HUDEP-2 (cell line): Measurements from ENCODE around the gene UPK3A.
"Not testable (repeated sequence)": the region's sequence is repeated elsewhere in the genome, so short reads cannot be mapped to it uniquely, and the experiment has no call there.

Source experiments
- DNase-seq, 76 experiments: peaks; one replicate each; lab custom pipeline; 2025; ENCODE audit not compliant: unreplicated experiment in 76 of 76; lab: John Stamatoyannopoulos, UW

UPK3A gene

DNA sequence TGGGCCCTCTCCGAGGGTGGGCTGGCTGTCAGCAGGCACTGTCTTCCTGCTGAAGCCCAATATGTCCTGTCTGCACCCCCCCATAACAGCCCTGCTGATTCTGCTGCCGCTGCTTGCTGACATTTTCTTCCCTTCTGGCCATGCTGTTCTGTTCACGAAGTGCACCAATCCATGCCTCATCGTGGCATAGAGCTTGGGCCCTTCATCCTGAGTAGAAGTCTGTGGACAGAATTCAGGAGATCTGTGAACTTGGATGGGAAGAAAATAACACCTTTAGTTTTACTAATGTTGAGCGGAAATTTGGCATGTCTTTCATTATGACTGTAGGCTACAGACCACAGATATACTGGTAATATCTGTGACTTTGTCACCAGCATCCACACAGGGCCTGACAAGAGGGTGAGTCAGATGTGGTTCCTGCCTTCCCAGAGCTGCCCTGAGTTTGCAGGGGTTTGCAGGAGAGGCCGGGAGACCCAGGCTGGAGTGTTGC, 29.9 kb upstream of the UPK3A start:
- DNase-seq = no peak

DNA sequence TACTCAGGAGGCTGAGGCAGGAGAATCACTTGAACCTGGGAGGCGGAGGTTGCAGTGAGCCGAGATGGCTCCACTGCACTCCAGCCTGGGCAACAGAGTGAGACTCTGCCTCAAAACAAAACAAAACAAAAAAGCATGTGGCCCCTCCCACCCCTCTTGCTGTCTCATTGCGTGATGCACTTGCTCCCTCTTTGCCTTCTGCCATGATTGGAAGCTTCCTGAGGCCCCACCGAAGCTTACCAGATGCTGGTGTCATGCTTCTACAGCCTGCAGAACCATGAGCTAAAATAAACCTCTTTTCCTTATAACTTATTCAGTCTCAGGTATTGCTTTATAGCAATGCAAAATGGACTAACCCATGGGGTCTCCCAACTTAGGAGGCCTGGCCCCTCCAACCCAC, 26.8 kb upstream of the UPK3A start:
- DNase-seq = not testable (repeated sequence)

DNA sequence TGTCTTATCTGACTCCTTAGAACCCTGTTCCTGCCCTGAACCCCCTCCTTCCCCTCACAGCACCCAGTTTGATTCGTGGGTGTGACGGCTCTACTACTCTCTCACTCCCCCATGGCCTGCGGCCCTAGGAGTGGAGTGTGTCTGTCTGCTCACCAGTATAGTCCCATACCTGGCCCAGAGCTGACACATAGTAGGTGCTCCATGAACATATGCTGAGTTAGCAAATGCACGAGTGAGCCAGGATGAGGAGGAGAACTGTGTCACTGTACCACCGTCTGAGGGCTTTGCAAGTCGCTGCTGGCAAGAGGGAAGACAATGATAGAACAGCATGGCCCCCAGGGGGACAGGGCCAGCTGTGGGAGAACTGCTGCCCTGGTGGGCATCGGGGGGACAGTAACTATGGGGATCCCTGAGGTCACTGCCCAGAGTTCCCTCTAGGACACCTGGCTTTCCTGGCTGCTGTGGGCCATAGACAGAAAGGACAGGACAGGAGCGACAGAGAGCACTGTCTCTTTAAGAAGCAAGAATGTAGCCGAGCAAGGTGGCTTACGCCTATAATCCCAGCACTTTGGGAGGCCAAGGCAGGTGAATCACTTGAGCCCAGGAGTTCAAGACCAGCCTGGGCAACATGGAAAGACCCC, 24.9 kb upstream of the UPK3A start:
- no peak for DNase-seq

DNA sequence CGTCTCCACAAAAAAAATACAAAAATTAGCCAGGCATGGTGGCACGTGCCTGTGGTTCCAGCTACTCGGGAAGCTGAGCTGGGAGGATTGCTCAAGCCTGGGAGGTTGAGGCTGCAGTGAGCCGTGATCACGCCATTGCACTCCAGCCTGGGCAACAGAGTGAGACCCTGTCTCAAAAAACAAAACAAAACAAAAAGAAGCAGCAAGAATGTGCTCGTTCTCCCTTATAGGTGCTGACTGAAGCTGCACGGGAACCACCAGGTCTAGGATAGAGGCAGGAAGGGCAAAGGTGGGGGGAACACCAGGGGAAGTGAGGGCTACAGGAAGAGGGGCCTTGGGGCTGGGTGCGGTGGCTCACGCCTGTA, 24.4 kb upstream of the UPK3A start:
- not testable (repeated sequence) for DNase-seq

DNA sequence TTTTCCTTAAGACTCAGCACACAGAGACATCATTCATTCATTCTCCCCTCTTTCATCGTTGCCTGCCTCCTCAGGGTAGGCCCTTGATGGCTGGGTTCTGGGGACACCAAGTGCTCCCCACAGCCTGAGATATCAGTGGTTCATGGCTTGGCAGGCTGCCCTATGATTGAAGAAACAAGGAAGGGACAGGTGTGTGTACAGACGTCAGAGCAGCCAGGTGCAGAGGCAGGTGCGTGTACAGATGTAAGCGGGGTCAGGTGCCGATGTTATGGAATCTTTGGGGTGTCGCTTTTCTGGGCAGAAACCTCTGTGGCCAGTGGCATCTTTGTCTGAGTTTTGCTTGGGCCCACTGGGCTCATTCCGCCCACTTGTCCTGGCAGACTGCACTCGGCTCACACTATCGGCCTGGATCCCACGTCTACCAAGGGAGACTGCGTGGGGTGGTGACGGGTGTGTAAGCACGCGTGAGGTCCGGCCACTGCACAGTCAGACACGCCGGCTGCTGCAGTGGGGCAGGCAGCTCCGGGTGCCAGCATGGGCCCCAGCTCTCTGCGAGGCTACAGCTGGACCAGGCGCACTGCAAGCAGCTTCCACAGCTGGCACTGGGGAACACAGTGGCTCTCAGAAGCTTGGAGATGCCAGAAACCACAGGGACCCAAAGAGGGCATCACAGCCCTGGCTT, 23.2 kb upstream of the UPK3A start:
- no peak for DNase-seq

DNA sequence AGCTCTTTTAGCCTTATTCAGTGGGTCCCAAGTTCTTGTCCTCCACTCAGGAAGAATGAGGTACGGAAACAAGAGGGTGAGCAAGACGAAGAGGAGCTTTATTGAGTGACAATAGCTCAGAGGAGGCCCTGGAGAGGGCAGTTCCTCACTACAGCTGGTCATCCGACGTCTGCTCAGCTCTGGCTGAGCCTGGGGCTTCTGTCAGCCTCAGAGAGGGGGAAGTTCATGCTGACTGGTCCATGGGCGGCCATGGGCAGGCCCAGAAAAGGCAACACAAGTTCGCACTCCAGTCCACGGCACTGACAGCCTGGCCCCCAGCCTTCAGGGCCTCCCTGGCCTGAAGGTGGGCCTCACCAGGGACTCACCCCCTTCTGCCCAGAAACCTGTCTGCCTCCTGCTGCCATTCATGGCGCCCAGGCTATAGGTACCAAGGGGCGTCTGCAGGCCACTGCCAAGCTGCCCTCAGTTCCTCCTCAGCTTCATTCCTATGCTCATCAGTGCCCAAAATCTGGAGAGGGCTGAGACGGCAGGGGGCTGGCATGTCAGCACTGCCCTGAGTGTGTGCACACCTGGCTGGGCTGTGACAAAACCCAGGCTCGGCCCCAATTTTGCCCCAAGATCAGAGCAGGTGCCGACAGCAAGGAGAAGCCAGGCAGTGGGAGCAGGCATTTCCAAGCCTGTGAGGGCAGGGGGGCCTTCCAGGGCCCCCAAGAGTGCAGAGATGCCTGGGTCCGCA, 22.4 kb upstream of the UPK3A start:
- DNase-seq = no peak

DNA sequence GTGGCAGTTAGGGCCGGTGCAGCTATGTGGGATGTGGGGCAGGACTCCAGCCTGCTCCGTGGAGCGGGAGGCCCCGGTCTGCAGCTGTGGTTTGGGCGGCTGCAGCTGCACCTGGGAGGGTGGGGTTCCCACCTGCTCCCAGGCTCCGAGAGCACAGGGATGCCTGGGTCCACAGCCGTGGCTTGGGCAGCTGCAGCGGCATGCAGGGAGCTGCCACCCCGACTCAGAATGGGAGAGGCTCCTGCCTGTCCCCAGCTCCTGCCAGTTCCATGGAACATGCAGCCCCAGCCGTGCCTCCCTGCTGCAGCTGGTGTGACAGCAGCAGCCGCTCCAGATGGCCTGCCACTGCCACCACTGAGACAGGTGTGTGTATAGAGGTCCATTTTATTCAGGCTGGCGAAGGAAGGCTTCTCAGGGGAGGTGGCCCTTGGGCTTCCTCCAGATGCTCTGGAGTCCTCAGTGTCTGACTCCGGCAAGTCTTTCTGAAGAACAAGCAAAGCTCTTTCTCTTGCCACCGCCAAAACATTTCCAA, 21.8 kb upstream of the UPK3A start:
- no peak for DNase-seq

DNA sequence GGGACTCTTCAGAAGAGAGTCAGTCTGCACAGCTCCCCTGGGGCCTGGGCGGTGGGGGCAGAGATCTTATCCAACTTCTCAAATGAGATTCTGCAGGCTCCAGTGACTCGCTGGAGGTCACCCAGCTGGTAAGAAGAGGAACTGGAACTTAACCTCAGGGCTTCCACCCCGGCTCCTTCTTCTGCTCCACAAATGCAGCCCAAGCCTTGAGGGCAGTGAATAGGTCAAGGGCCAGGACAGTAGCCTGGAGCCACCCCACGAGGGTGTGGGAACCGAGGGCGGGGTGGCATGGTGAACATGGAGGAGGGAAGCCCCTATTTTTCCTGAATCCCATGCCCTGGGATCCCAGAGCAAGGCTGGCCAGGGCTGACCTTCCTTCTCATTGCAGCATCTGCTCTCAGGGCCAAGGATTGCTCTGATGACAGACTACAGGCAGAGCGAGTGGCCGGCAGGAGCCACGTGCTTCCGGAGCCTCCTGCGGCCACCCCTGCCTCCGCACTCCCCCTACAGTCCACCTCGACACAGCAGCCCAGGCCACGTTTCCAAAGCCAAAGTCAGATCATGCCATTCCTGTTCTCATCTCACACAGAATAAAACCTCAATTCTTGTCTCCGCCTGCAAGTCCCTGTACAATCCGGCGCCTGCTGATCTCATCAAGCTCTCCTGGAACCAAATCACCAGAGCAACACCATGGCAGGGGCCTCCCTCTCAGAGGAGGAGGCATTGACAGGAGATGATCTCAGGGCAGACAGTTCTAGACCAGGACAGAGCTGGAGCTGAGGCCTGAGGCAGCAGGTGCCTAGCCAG, 21.1 kb upstream of the UPK3A start:
- peak in 46 of 76 experiments; percentile 6 to 62 (median 25) for DNase-seq

DNA sequence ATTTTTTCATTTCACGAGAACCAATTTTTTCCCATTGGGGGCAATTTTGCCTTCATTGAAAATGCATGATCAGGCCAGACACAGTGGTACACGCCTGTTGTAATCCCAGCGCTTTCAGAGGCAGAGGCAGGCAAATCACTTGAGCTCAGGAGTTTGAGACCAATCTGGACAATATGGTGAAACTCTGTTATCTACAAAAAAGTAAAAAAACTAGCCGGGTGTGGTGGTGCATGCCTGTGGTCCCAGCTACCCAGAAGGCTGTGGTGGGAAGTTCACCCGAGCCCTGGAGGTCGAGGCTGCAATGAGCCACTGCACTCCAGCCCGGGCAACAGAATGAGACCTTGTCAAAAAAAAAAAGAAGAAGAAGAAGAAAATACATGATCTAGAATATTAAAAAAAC, 19.2 kb upstream of the UPK3A start:
- peak in 12 of 76 experiments; percentile 3 to 28 (median 12) for DNase-seq

DNA sequence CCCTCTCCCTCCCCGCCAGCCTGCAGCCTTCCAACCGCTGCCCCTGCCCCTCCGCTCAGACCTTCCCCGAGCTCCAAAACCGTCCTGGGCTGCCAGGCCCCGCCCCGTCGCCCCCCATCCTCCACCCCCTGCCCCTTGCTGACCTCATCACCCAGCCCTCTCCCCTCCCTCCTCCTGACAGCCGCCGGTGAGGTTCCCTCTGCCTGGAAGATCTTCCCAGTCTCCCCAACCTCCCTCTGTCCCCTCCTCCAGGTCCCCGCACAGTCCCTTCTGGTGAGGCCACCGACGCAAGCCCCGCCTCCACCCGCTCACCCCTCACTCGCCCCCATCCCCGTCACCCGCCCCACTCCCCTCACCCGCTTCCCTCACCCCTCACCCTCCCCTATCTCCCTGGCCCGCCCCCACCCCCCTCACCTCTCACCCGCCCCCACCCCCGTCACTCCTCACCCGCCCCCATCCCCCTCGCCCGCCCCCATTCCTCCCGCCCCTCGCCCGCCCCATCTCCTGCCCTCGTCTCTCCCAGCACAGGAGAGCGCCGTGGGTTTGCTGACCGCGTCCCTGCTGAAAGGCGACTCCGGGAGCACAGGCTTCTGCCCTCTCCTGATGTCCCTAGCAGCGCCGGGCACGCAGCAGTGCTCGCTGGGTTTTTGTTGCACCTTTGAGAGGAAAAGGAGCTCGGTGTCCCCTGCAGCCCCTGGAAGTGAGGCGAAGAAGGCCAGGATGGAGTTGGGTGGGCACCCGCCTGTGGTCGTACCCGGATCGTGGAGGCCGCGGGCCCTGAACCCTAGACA, 16.4 kb upstream of the UPK3A start:
- DNase-seq = peak in 2 of 76 experiments; percentile 10 to 44

DNA sequence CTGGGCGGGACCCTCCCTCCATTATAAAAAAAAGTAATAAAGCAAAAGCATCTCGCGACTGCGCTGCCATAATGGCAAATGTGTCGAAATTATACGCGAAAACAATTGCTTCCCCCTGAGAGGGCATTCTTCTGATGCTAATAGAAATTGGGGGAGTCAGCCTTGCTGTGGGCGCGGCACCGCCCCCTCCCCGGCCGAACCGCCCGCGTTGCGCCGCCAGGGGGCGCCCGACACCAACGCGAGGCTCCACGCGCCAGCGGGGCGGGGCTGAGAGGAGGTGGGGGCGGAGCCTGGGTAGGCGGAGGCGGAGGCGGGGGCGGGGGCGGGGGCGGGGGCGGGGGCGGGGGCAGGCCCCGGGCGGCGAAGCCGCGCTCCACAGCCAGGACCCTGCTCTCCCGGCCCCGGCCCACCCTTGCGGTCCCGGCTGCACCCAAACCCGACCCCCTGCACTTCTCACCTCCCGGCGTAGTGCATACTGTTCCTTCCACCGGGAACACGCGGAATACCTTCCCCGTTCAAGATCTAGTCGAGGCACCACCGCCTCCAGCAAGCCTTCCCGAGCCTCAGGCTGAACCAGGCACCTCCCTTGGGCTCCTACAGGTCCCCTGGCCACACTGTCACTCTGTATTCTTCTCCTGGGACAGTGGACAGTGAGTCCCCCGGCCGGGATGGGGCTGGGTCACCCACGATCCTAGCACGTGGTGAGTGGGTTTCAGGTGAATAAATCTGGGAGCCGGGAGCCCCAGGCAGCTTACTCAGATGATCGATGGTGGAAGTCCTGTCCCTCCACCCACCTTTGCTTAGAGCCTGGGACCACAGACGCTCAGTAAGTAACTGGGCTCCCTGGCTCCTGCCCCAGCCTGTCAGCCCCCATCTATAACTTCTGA, 15.5 kb upstream of the UPK3A start:
- DNase-seq = peak in 64 of 76 experiments; percentile 6 to 82 (median 60)

DNA sequence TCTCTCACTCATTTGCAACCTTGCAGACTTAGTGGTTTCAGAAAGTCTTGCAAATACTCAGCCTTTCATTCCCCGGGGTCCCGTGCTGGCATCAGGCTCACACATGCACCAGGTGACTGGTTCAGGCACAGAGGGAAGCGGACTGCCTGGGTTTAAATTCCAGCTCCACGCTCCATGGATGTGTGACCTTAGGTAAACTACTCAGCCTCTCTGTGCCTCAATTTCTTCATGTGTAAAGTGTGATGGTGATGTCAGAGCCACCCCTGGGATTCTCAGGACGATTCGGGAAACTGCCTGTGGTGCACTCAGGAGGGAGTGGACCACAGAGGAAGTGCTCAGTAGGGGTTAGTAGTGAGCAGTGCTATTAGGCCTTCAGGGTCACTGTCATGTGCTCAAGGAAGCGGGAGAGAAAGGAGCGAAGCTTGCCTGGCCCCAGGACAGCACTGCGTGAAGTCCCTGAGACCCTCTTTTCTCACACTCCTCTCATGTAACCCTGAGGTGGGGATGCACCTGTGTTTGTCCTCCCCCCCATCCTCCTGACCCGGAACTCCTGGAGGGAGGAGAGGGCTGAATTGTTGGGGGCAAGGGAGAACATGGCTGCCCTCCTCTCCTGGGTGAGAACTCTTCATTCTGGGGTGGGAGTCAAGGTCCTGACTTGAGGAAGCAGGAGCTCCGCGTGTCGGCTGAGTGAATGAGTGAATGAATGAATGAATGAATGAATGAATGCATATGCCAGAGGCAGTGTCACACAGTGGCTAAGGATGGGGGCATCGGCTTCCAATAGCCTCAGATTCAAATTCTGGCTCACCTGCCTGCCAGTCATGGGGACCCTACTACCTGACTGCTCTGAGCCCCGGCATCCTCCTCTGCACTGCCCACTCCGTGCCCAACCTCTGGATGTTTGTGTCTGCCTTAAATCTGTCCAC, 14.4 kb upstream of the UPK3A start:
- no peak for DNase-seq

DNA sequence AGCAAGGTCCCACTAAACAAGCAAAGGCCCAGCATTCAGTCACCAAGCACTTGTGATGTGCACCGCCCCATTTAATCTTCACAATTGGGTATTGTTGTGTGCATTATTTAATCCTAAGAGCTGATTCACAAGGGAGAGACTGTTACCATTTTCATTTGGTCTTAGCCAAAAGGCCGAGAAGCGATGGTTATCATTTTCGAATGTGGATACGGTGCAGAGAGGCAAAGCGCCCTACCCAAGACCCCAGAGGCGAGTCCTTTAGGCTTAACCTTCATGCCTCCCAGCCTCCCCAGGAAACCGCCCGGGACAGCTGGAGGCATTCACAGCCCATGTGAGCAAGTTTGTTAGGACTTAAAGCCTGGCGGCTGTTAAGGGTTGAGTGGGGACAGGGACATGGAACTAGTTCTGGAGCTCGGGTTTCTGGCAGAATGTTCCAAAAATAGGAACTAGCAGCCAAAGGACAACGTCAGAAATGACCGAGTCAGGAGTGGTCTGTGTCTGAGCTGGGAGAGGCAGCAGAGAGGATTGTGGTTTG, 13.0 kb upstream of the UPK3A start:
- no peak for DNase-seq

DNA sequence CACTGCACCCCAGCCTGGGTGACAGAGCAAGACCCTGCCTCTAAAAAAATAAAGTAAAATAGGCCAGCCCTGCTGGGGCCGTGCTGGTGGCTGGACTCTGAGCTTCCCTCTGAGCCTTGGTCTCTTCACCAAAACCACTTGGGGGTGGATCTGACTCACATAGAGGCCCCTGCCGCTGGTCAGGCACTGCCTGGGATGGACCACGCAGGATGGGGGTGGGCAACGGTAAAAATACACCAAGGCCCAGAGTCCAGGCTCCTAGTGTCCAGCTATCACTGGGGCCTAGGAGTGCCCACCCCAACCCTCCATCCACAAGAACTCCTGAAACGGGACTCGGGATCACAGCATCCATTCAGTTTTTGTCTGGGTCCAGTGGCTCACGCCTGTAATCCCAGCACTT, 12.3 kb upstream of the UPK3A start:
- DNase-seq = no peak

DNA sequence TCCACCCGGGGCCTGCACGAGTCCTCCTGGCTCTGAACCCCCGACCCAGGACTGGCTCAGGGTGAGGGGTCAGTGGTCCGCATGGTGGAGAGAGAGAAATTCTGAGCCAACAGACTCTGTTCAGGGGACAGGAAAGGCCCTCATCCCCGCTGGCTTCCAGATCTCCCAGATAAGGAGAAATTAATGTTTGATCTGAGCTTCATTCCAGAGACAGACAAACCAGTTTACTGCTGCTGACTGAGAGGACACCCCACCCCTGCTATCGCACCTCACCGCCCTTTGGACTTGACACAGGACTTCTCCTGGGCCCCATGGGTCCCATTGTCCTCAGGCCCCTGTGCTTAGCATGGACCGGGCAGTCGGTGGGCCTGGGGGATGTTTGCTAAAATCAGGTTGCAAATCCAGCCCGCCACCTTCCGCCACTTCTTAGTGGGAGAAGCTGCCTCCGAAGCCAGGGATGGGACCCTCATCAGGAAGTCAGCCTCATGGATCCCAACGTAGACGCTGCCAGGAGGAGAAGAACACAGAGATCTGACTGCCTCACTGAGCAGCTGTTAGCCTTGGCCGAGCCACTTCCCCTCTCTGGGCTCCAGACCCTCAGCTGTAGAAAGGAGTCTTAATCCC, 11.2 kb upstream of the UPK3A start:
- DNase-seq = no peak

DNA sequence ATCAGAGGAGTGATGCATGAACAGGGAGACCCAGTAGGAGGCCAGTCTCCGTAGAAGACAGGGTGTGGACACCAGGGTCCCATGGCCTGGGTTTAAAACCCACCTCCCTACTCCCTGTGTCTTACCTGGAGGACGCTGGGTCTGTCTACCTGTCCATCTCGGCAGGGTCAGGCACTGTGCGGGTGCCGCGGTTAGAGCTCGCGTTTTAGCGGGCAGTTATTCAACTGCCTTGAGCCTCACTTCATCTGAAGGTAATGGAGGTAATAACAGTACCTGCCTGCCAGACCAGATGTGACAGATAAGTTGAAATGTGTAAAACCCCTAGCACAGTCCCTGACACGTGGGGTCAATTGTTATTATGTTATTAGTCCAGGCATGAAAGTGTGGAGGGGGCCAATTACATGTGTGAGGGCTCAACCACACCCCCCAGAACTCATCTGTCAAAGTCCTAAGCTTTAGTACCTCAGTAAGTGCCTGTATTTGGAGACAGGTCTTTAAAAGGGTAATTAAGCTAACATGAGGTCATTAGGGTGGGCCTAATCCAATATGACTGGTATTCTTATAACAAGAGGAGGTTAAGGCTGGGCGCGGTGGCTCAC, 8.1 kb upstream of the UPK3A start:
- DNase-seq = no peak

DNA sequence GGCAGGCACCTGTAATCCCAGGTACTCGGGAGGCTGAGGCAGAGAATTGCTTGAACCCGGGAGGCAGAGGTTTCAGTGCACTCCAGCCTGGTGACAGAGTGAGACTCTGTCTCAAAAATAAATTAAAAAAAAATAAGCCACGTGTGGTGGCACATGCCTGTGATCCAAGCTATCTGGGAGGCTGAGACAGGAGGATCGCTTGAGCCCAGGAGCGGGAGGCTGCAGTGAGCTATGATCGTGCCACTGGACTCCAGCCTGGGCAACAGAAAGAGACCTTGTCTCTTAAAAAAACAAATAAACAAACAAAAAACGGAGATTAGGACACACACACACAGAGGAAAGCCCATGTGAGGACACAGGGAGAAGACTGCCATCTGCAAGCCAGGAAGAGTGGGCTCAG, 7.0 kb upstream of the UPK3A start:
- DNase-seq = not testable (repeated sequence)
